OCI-LY7 (cell line): ENCODE results near the gene OTOP3.

Experiments
- EZH2phosphoT487 ChIP-seq: fragments of 200-600 bp; sonication (generic); IDR thresholded peaks from 2 replicates; pipeline ENCODE4 v1.6.1; 2018; ENCODE audit warnings: low read depth, borderline replicate concordance, mild to moderate bottlenecking, mixed run types, antibody characterized with exemption, low read length, moderate library complexity, mixed read lengths
- TF ChIP-seq, protein P1 (sequence below): fragments of 200-600 bp; sonication (generic); conservative IDR thresholded peaks from 2 replicates; pipeline ENCODE4 v1.5.1; 2014; ENCODE audit warnings: mild to moderate bottlenecking, antibody characterized with exemption, low read length, moderate library complexity, mixed read lengths

- TF ChIP-seq, protein P1, sequence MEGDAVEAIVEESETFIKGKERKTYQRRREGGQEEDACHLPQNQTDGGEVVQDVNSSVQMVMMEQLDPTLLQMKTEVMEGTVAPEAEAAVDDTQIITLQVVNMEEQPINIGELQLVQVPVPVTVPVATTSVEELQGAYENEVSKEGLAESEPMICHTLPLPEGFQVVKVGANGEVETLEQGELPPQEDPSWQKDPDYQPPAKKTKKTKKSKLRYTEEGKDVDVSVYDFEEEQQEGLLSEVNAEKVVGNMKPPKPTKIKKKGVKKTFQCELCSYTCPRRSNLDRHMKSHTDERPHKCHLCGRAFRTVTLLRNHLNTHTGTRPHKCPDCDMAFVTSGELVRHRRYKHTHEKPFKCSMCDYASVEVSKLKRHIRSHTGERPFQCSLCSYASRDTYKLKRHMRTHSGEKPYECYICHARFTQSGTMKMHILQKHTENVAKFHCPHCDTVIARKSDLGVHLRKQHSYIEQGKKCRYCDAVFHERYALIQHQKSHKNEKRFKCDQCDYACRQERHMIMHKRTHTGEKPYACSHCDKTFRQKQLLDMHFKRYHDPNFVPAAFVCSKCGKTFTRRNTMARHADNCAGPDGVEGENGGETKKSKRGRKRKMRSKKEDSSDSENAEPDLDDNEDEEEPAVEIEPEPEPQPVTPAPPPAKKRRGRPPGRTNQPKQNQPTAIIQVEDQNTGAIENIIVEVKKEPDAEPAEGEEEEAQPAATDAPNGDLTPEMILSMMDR: no peak
- TF ChIP-seq EZH2phosphoT487: no peak
Observed at GRCh38 chr17:74922694-74923537, 12.8 kb upstream of the OTOP3 start, which contains the start of gene USH1G.
